Ammon's horn (tissue), 1 donor: Measurements from ENCODE around the gene UQCRQ.
A peak's percentile ranks its signal among the peaks of the same experiment; 100 is the strongest.

Source experiments
- DNase-seq: peaks from one replicate; pipeline ENCODE4 v3.0.0-alpha.2; 2016; ENCODE audit warnings: low spot score

UQCRQ gene

GRCh38 chr5:132870801-132871200 lies 4.4 kb downstream of the UQCRQ start:
- no peak for DNase-seq

- no peak for DNase-seq
These were observed 5.2 kb downstream of the UQCRQ start for GRCh38 chr5:132871459-132872284.

GRCh38 chr5:132872788-132873118 lies 6.3 kb downstream of the UQCRQ start:
- no peak for DNase-seq

GRCh38 chr5:132873119-132873929 lies 6.9 kb downstream of the UQCRQ start, which contains the start of gene LEAP2:
LEAP2 (plus strand) TSS chr5:132873668; CDS start chr5:132873695, 27 bp downstream.
- DNase-seq: no peak

GRCh38 chr5:132873930-132874271 lies 7.5 kb downstream of the UQCRQ start:
- DNase-seq: no peak

GRCh38 chr5:132876020-132876759 lies 9.7 kb downstream of the UQCRQ start:
- DNase-seq: no peak

GRCh38 chr5:132877466-132877865 lies 11.0 kb downstream of the UQCRQ start:
- no peak for DNase-seq

GRCh38 chr5:132877938-132878337 lies 11.5 kb downstream of the UQCRQ start:
- DNase-seq: peak; percentile 41

GRCh38 chr5:132883261-132883834 lies 16.9 kb downstream of the UQCRQ start:
- DNase-seq: peak; percentile 91

- no peak for DNase-seq
These were observed 18.1 kb downstream of the UQCRQ start for GRCh38 chr5:132884548-132884947.

- DNase-seq: no peak
These were observed 19.8 kb downstream of the UQCRQ start for GRCh38 chr5:132886064-132886823.

GRCh38 chr5:132887283-132887682 lies 20.8 kb downstream of the UQCRQ start:
- no peak for DNase-seq

- no peak for DNase-seq
These were observed 23.1 kb downstream of the UQCRQ start for GRCh38 chr5:132889501-132889900.

- DNase-seq: no peak
These were observed 24.4 kb downstream of the UQCRQ start for GRCh38 chr5:132890817-132891216.

- DNase-seq: no peak
These were observed 29.4 kb downstream of the UQCRQ start for GRCh38 chr5:132895719-132896305.

- no peak for DNase-seq
These were observed 30.2 kb downstream of the UQCRQ start for GRCh38 chr5:132896685-132897084.

GRCh38 chr5:132898094-132898493 lies 31.7 kb downstream of the UQCRQ start:
- no peak for DNase-seq

GRCh38 chr5:132901036-132901435 lies 34.6 kb downstream of the UQCRQ start:
- no peak for DNase-seq

- no peak for DNase-seq
These were observed 35.3 kb downstream of the UQCRQ start for GRCh38 chr5:132901730-132902129.

- no peak for DNase-seq
These were observed 39.5 kb downstream of the UQCRQ start for GRCh38 chr5:132905938-132906337.

- no peak for DNase-seq
These were observed 40.7 kb downstream of the UQCRQ start for GRCh38 chr5:132907161-132907560.
